GM19463 (cell line): ENCODE data around the gene TRIM54.

ENCODE experiments used
- ATAC-seq: cut with Tn5 transposase; IDR thresholded peaks from one replicate; pipeline ENCODE4 v1.9.1; 2021; ENCODE audit warnings: mild to moderate bottlenecking, moderate library complexity; ENCODE audit not compliant: unreplicated experiment

Gene TRIM54, protein sequence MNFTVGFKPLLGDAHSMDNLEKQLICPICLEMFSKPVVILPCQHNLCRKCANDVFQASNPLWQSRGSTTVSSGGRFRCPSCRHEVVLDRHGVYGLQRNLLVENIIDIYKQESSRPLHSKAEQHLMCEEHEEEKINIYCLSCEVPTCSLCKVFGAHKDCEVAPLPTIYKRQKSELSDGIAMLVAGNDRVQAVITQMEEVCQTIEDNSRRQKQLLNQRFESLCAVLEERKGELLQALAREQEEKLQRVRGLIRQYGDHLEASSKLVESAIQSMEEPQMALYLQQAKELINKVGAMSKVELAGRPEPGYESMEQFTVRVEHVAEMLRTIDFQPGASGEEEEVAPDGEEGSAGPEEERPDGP

DNA sequence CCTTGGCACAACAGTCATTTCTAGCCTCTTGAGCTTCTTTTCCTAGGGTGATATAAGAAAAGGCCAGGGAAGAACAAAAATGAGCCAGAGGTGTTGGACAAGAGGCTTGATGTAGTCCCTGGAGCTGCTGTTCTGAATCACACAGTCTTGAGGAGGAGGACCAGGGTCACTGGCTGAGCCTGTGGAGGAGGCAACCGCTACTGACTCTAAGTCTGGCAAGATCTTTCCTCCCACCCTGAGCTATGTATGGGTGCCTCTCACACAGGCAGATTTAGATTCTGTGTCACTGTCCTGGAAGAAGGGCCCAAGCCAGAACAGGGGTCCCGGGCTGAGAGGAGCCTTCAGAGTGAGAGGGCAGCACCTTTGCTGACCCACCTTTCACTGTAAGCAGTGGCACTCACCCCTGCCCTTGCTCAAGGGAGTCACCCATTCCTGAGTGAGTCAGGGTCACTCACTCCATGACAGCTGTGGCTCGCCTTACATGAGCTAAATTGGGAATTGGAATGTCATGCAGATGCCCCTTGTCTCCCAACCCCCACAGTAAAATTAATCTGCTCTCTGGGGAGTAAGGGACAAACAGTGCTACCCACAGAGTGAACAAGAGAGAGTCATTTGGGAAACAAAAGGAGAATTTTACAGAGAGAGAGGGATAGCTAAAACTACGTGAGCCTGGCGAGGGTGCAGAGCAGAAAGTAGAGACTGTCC is at the start of gene TRIM54:
TRIM54 (plus strand) TSS at position 575 of the 705 bp plus-strand sequence. CDS start 303 bp downstream, outside the sequence.
- no peak for ATAC-seq

DNA sequence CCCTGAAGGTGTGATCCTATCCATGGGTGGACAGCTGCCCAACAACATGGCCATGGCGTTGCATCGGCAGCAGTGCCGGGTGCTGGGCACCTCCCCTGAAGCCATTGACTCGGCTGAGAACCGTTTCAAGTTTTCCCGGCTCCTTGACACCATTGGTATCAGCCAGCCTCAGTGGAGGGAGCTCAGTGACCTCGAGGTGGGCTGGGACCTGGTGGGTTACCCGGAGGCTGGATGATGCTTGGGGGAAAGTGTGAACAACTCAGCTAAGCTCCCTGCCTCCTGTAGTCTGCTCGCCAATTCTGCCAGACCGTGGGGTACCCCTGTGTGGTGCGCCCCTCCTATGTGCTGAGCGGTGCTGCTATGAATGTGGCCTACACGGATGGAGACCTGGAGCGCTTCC is 48.9 kb upstream of the TRIM54 start:
- ATAC-seq = no peak

- ATAC-seq = no peak
Observed at GRCh38 chr2:27236136-27236535, 46.1 kb upstream of the TRIM54 start.

DNA sequence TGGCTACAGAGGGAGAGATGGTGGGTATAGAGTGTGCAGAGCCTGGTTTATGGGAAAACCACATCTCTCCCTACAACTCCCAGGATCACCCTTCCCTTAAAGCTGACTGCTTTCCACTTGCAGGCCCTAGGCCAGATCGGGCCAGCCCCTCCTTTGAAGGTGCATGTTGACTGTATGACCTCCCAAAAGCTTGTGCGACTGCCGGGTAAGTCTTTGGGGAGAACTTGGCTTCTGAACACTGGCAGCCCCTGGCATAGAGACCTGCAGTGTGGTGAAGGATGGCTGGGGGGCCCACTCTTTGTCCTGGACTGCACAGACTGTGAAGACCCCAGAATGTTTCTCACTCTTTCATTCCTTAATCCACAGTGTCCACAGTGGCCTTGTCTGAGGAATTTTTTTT is 45.6 kb upstream of the TRIM54 start:
- no peak for ATAC-seq

DNA sequence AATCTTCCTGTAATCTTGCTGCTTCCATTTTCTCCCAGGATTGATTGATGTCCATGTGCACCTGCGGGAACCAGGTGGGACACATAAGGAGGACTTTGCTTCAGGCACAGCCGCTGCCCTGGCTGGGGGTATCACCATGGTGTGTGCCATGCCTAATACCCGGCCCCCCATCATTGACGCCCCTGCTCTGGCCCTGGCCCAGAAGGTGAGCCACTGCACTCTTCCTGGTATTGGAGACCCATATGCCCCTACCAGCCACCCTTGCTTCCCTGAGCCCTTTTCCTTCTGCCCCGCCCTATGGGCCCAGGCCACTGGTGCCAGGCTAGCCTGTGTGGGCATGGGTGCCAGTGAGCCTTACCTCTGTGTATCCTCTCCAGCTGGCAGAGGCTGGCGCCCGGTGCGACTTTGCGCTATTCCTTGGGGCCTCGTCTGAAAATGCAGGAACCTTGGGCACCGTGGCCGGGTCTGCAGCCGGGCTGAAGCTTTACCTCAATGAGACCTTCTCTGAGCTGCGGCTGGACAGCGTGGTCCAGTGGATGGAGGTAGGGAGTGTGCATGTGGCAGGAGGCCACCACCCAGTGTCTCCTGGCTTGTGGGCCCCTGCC is 44.8 kb upstream of the TRIM54 start:
- no peak for ATAC-seq

GRCh38 chr2:27238976-27239375 is 43.3 kb upstream of the TRIM54 start:
- no peak for ATAC-seq

- no peak for ATAC-seq
Observed at GRCh38 chr2:27240406-27240805, 41.8 kb upstream of the TRIM54 start.

- ATAC-seq = no peak
Observed at GRCh38 chr2:27241761-27242613, 40.2 kb upstream of the TRIM54 start.

DNA sequence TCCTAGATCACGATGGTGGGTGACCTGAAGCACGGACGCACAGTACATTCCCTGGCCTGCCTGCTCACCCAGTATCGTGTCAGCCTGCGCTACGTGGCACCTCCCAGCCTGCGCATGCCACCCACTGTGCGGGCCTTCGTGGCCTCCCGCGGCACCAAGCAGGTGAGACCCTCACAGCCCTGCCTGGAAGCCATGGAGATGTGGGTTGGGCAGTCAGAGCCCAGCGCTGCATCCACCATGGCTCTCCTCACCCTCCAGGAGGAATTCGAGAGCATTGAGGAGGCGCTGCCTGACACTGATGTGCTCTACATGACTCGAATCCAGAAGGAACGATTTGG is 39.6 kb upstream of the TRIM54 start:
- no peak for ATAC-seq

- no peak for ATAC-seq
Observed at GRCh38 chr2:27243391-27244130, 38.7 kb upstream of the TRIM54 start.

DNA sequence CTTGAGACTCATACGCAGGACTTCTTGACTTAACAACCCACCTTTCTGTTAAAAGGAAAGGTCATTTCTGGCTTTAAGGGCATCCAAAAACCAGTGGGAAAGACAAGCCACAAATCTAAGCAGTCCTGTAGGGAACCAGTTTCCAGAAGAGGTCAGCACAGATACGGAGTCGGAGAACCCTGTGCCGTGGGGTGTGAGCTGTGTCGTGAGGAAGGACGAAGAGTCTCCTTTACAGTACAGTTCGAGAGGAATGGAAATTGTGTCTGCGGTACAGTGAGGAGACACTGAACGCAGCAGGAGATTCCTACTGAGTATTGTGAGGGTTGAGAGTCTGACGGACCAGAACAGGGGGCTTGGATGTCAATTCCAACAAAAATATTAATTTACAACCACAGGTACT is 37.1 kb upstream of the TRIM54 start:
- ATAC-seq = no peak

DNA sequence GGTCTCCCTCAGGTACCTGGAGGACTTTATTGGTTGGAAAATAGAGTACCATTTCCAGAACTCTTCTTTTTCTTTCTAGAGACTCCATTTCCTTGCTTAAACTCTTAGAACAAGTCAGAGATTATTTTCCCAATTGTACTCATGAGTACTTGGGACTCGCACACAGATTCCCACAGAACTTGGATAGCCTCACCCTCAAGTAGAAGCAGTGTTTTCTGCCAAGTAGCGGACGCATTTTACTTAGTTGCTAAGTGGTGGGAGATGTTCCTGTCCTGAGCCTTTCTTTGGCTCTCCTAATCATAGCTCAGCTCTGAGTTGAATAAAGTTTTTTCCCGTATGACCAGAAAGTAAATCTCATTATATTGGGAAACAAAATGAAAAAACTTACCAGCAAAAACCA is 36.6 kb upstream of the TRIM54 start:
- ATAC-seq = no peak

DNA sequence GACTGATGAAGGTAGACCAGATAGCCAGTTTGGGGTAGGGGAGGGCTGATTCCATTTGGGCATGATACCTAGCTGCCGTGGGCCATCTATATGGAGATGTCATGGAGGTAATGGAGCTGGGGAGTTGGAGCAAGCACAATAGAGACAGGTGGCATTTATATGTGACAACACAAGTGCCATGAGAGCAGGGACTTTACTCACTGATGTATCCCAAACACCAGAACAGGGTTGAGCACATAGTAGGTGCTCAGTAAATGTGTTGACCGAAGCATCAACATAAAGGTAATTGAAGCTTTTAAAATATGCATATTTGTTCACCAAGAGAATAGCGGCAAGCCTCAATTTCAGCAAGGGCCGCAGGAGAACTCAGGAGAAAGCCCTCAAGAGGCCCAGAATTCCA is 34.3 kb upstream of the TRIM54 start:
- ATAC-seq = no peak

- ATAC-seq = no peak
Observed at GRCh38 chr2:27249159-27249890, 32.9 kb upstream of the TRIM54 start.

DNA sequence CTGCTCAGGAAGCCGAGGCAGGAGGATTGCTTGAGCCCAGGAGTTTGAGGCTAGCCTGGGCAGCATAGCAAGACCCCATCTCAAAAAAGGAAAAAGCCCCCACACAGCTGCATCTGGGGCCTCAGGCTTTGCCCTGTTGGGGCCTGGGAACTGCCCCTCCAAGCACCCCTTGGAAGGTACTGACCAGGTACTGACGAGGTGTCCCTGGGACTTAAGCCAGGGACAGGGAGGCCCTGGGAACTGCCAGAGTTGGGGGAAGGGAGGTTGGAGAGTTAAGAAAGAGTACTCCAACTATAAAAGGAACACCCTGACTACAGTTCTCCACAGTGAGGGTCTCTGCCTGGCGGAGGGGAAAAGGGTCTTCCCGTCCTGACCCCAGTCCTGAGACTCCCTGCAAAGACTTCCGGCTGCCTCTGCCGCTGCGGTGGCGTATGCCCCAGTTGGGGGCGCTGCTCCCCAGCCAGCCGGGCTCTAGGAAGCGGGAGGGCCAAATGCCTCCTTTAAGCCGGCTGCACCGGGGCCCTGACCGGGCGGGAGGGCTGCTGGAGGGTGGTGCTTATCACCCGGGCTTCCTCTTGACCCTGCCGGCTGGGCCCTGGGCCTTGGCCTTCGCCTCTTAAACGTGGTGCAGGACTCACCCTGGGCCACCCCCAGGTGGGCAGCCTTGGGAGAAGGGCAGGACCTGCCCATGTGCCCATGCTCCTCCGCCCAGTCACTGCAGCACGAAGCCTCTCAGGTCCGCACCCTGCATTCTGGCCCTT is 32.2 kb upstream of the TRIM54 start:
- ATAC-seq = no peak

DNA sequence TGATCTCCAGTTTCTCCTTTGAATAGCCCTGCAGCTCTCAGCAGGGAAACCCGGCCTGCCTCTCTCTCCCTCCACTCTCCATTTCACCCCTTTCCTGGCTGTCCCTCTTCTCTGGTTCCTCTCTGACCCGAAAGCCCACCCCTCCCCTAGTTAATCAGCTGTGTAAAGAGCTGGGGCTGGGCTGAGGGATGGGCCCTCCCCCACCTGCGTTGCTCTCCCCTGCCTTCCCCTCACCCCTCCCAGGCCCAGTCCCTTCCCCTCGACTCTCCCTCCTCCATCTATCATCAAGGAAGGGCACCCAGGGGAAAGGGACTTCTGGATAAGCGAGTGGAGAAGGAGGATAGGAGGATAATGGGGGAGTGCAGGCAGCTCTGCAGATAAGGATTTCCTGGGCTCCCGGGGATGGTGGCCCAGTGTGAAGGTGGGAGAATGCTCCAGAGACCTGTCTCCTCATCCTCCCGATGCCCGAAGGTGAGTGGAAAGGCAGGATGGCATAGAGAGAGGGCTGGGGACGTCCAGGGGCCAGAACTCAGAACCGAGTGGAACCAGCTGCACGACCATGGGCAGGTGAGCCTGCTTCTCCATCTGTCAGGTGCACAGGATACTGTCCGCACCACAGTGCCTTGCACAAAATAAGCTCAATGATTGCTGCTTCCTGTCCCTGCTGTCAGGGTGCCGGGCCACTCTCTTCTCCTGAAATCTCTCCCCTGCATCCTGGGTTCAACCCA is 31.4 kb upstream of the TRIM54 start:
- no peak for ATAC-seq

- no peak for ATAC-seq
Observed at GRCh38 chr2:27251766-27252165, 30.5 kb upstream of the TRIM54 start.

DNA sequence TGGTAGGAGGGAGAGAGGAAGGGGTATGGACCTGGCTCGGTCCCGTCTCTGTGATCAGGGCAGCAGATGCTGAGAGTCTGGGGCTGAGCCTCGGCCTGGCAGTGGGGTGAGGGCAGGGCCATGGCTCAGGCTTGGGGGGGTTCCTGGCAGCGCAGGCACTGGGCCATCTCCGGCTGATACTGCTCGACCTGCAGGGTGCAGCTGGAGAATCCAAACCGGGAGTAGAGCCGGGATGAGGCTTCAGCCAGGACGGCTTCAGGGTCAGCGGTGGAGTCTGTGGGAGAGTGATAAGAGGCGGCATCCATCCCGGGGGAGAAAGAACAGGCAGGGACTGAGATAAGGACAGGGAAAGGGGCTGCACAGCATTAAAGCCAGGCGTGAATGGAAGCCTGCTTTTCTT is 27.0 kb upstream of the TRIM54 start:
- no peak for ATAC-seq

GRCh38 chr2:27255660-27256059 is 26.6 kb upstream of the TRIM54 start:
- no peak for ATAC-seq
